Endothelial cell of umbilical vein (primary cell): ENCODE measurements around the gene SLC35G3.

Experiments used
- EZH2 ChIP-seq: IDR thresholded peaks from 2 replicates; pipeline ENCODE4 v1.6.1; 2012; ENCODE audit warnings: borderline replicate concordance, low read depth, mild to moderate bottlenecking, moderate library complexity, low read length, inconsistent platforms; ENCODE audit not compliant: severe bottlenecking
- FOS ChIP-seq: IDR thresholded peaks from 2 replicates; pipeline ENCODE4 v1.6.1; 2011; ENCODE audit warnings: mild to moderate bottlenecking, low read length, moderate library complexity, borderline replicate concordance; ENCODE audit not compliant: insufficient read depth
- JUN ChIP-seq: IDR thresholded peaks from 2 replicates; pipeline ENCODE4 v1.6.1; 2011; ENCODE audit warnings: borderline replicate concordance, low read depth; ENCODE audit not compliant: insufficient read length, insufficient read depth
- MYC ChIP-seq: IDR thresholded peaks from one replicate; pipeline ENCODE4 v1.6.1; 2011; ENCODE audit warnings: mild to moderate bottlenecking, low read depth, low read length
- POLR2A ChIP-seq: IDR thresholded peaks from 2 replicates; pipeline ENCODE4 v1.6.1; 2012; ENCODE audit warnings: low read depth, mild to moderate bottlenecking, control low read depth, low read length
- POLR2AphosphoS5 ChIP-seq: IDR thresholded peaks from 2 replicates; pipeline ENCODE4 v1.6.1; 2012; ENCODE audit warnings: low read depth, mild to moderate bottlenecking, control low read depth, low read length, moderate library complexity; ENCODE audit not compliant: insufficient read depth
- TF ChIP-seq, protein P1 (sequence below), 2 donors: IDR thresholded peaks; 1 replicate in 1 of 2; 2 replicates in 1 of 2; pipeline ENCODE4 v1.5.1; 2011; ENCODE audit warnings: low read length in 2 of 2, mild to moderate bottlenecking in 2 of 2, moderate library complexity in 2 of 2, control low read depth in 1 of 2, inconsistent platforms in 1 of 2, low read depth in 1 of 2; ENCODE audit not compliant: insufficient read depth in 1 of 2; ENCODE audit errors: extremely low read depth in 1 of 2
- TF ChIP-seq, protein P2 (sequence below): IDR thresholded peaks from 2 replicates; pipeline ENCODE4 v1.6.1; 2011; ENCODE audit not compliant: insufficient read depth, insufficient read length

DNA sequence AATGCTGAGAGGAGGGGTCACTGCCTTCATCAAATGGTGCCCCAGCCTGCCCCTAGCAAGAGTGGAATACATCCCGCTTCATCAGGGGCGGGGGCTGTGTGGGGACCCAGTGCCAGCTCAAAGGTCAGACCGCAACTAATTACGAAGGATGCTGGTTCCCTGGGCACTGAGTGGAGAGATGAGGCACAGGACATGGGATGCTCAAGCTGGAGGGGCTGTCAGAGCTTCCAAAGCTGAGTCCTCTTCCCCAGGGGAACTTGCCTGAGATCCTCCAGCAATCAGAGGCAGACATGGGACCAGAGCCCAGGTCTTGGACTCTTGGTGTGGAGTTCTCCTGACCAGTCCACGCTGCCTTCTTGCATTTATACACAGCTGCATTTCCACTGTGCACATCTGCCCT is 27.7 kb downstream of the SLC35G3 start:
- no peak for TF ChIP-seq POLR2AphosphoS5
- TF ChIP-seq, protein P1, sequence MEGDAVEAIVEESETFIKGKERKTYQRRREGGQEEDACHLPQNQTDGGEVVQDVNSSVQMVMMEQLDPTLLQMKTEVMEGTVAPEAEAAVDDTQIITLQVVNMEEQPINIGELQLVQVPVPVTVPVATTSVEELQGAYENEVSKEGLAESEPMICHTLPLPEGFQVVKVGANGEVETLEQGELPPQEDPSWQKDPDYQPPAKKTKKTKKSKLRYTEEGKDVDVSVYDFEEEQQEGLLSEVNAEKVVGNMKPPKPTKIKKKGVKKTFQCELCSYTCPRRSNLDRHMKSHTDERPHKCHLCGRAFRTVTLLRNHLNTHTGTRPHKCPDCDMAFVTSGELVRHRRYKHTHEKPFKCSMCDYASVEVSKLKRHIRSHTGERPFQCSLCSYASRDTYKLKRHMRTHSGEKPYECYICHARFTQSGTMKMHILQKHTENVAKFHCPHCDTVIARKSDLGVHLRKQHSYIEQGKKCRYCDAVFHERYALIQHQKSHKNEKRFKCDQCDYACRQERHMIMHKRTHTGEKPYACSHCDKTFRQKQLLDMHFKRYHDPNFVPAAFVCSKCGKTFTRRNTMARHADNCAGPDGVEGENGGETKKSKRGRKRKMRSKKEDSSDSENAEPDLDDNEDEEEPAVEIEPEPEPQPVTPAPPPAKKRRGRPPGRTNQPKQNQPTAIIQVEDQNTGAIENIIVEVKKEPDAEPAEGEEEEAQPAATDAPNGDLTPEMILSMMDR (IDR thresholded peaks at IDR 0.05; ENCODE audit: extremely low read depth in 1 of 2, insufficient read depth in 1 of 2, low read depth in 1 of 2, low read length in 2 of 2) = no peak
- no peak for TF ChIP-seq JUN
- TF ChIP-seq POLR2A = no peak
- no peak for TF ChIP-seq FOS
- no peak for TF ChIP-seq EZH2
- TF ChIP-seq, protein P2, sequence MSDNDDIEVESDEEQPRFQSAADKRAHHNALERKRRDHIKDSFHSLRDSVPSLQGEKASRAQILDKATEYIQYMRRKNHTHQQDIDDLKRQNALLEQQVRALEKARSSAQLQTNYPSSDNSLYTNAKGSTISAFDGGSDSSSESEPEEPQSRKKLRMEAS = no peak
- no peak for TF ChIP-seq MYC
